ENCODE data around the gene RAB11FIP4.

RAB11FIP4 gene

GRCh38 chr17:31486351-31487062, 95.0 kb downstream of the RAB11FIP4 start:
- Histone ChIP-seq H3K4me1 (ENCODE audit: insufficient read depth, low read length) (peaks cover 3% of the 10 kb centered on the region), H2AFZ (ENCODE audit: low read depth, low read length) (no peak overlapping the region), H3K9me3 (ENCODE audit: low read length) (no peaks in the 10 kb centered on the region), H3K27me3 (ENCODE audit: insufficient read depth, low read length) (peaks cover 55% of the 10 kb centered on the region), H3K4me3 (ENCODE audit: low read length) (no peak overlapping the region), H3K36me3 (ENCODE audit: insufficient read depth, low read length) (no peaks in the 10 kb centered on the region)

- Histone ChIP-seq H3K27me3 (ENCODE audit: insufficient read depth, low read length) (peaks cover 58% of the 10 kb centered on the region), H3K4me1 (ENCODE audit: insufficient read depth, low read length) (peaks cover 3% of the 10 kb centered on the region), H3K4me3 (ENCODE audit: low read length) (peak overlapping the region; percentile 46), H3K36me3 (ENCODE audit: insufficient read depth, low read length) (no peaks in the 10 kb centered on the region), H2AFZ (ENCODE audit: low read depth, low read length) (no peak overlapping the region), H3K9me3 (ENCODE audit: low read length) (no peaks in the 10 kb centered on the region)
Measured at GRCh38 chr17:31487063-31487647, 95.7 kb downstream of the RAB11FIP4 start.

- H3K4me1 ChIP-seq (ENCODE audit: insufficient read depth, low read length) = peaks cover 3% of the 10 kb centered on the region
- no peak overlapping the region for H2AFZ ChIP-seq (ENCODE audit: low read depth, low read length)
- peak overlapping the region; percentile 46 for H3K4me3 ChIP-seq (ENCODE audit: low read length)
- no peaks in the 10 kb centered on the region for H3K9me3 ChIP-seq (ENCODE audit: low read length)
- peaks cover 60% of the 10 kb centered on the region for H3K27me3 ChIP-seq (ENCODE audit: insufficient read depth, low read length)
- no peaks in the 10 kb centered on the region for H3K36me3 ChIP-seq (ENCODE audit: insufficient read depth, low read length)
Measured at GRCh38 chr17:31487648-31488263, 96.3 kb downstream of the RAB11FIP4 start.

GRCh38 chr17:31488264-31488981, 96.9 kb downstream of the RAB11FIP4 start:
- no peaks in the 10 kb centered on the region for H3K9me3 ChIP-seq (ENCODE audit: low read length)
- H3K27me3 ChIP-seq (ENCODE audit: insufficient read depth, low read length) = peaks cover 66% of the 10 kb centered on the region
- H3K4me3 ChIP-seq (ENCODE audit: low read length) = peak overlapping the region; percentile 46
- peaks cover 3% of the 10 kb centered on the region for H3K4me1 ChIP-seq (ENCODE audit: insufficient read depth, low read length)
- H3K36me3 ChIP-seq (ENCODE audit: insufficient read depth, low read length) = no peaks in the 10 kb centered on the region
- H2AFZ ChIP-seq (ENCODE audit: low read depth, low read length) = no peak overlapping the region

GRCh38 chr17:31488982-31489294, 97.5 kb downstream of the RAB11FIP4 start:
- peaks cover 3% of the 10 kb centered on the region for H3K4me1 ChIP-seq (ENCODE audit: insufficient read depth, low read length)
- peaks cover 71% of the 10 kb centered on the region for H3K27me3 ChIP-seq (ENCODE audit: insufficient read depth, low read length)
- no peak overlapping the region for H2AFZ ChIP-seq (ENCODE audit: low read depth, low read length)
- no peak overlapping the region for H3K4me3 ChIP-seq (ENCODE audit: low read length)
- no peaks in the 10 kb centered on the region for H3K36me3 ChIP-seq (ENCODE audit: insufficient read depth, low read length)
- H3K9me3 ChIP-seq (ENCODE audit: low read length) = no peaks in the 10 kb centered on the region

- Histone ChIP-seq H3K4me1 (ENCODE audit: insufficient read depth, low read length) (peaks cover 3% of the 10 kb centered on the region), H3K27me3 (ENCODE audit: insufficient read depth, low read length) (peaks cover 71% of the 10 kb centered on the region), H3K4me3 (ENCODE audit: low read length) (no peak overlapping the region), H3K9me3 (ENCODE audit: low read length) (no peaks in the 10 kb centered on the region), H3K36me3 (ENCODE audit: insufficient read depth, low read length) (no peaks in the 10 kb centered on the region), H2AFZ (ENCODE audit: low read depth, low read length) (no peak overlapping the region)
Measured at GRCh38 chr17:31489295-31490018, 98.0 kb downstream of the RAB11FIP4 start.

GRCh38 chr17:31490019-31490650, 98.7 kb downstream of the RAB11FIP4 start:
- Histone ChIP-seq H3K4me1 (ENCODE audit: insufficient read depth, low read length) (peaks cover 3% of the 10 kb centered on the region), H3K9me3 (ENCODE audit: low read length) (no peaks in the 10 kb centered on the region), H3K27me3 (ENCODE audit: insufficient read depth, low read length) (peaks cover 70% of the 10 kb centered on the region), H3K36me3 (ENCODE audit: insufficient read depth, low read length) (no peaks in the 10 kb centered on the region), H2AFZ (ENCODE audit: low read depth, low read length) (no peak overlapping the region), H3K4me3 (ENCODE audit: low read length) (no peak overlapping the region)

- H3K9me3 ChIP-seq (ENCODE audit: low read length) = no peaks in the 10 kb centered on the region
- peaks cover 70% of the 10 kb centered on the region for H3K27me3 ChIP-seq (ENCODE audit: insufficient read depth, low read length)
- no peak overlapping the region for H3K4me3 ChIP-seq (ENCODE audit: low read length)
- H3K36me3 ChIP-seq (ENCODE audit: insufficient read depth, low read length) = no peaks in the 10 kb centered on the region
- H3K4me1 ChIP-seq (ENCODE audit: insufficient read depth, low read length) = peaks cover 3% of the 10 kb centered on the region
- H2AFZ ChIP-seq (ENCODE audit: low read depth, low read length) = no peak overlapping the region
Measured at GRCh38 chr17:31490671-31491375, 99.3 kb downstream of the RAB11FIP4 start.

- Histone ChIP-seq H3K4me3 (ENCODE audit: low read length) (no peak overlapping the region), H3K9me3 (ENCODE audit: low read length) (no peaks in the 10 kb centered on the region), H3K36me3 (ENCODE audit: insufficient read depth, low read length) (no peaks in the 10 kb centered on the region)
Measured at GRCh38 chr17:31491376-31492131, 100.1 kb downstream of the RAB11FIP4 start.

GRCh38 chr17:31492206-31492605, 100.7 kb downstream of the RAB11FIP4 start:
- Histone ChIP-seq H3K27me3 (ENCODE audit: insufficient read depth, low read length) (peaks cover 60% of the 10 kb centered on the region), H3K4me1 (ENCODE audit: insufficient read depth, low read length) (peaks cover 3% of the 10 kb centered on the region)

More at GRCh38 chr17:31491376-31492131, 100.1 kb downstream of the RAB11FIP4 start:
- peaks cover 3% of the 10 kb centered on the region for H3K4me1 ChIP-seq (ENCODE audit: insufficient read depth, low read length)
- H2AFZ ChIP-seq (ENCODE audit: low read depth, low read length) = no peak overlapping the region
- H3K27me3 ChIP-seq (ENCODE audit: insufficient read depth, low read length) = peaks cover 65% of the 10 kb centered on the region

GRCh38 chr17:31492880-31493655, 101.6 kb downstream of the RAB11FIP4 start:
- H3K27me3 ChIP-seq (ENCODE audit: insufficient read depth, low read length) = peaks cover 60% of the 10 kb centered on the region
- H3K9me3 ChIP-seq (ENCODE audit: low read length) = no peaks in the 10 kb centered on the region
- no peak overlapping the region for H3K4me3 ChIP-seq (ENCODE audit: low read length)
- no peaks in the 10 kb centered on the region for H3K36me3 ChIP-seq (ENCODE audit: insufficient read depth, low read length)
- H3K4me1 ChIP-seq (ENCODE audit: insufficient read depth, low read length) = no peaks in the 10 kb centered on the region
- H2AFZ ChIP-seq (ENCODE audit: low read depth, low read length) = no peak overlapping the region

More at GRCh38 chr17:31492206-31492605, 100.7 kb downstream of the RAB11FIP4 start:
- no peaks in the 10 kb centered on the region for H3K9me3 ChIP-seq (ENCODE audit: low read length)
- H3K36me3 ChIP-seq (ENCODE audit: insufficient read depth, low read length) = no peaks in the 10 kb centered on the region
- no peak overlapping the region for H2AFZ ChIP-seq (ENCODE audit: low read depth, low read length)
- no peak overlapping the region for H3K4me3 ChIP-seq (ENCODE audit: low read length)

Data from neuron (in vitro differentiated cells).